GM19328 (cell line): Measurements from ENCODE around the gene PIAS1.
"Not testable (repeated sequence)": the region's sequence is repeated elsewhere in the genome, so short reads cannot be mapped to it uniquely, and the experiment has no call there.

ENCODE experiments used
- ATAC-seq: cut with Tn5 transposase; IDR thresholded peaks from one replicate; pipeline ENCODE4 v1.9.1; 2021; ENCODE audit warnings: mild to moderate bottlenecking, moderate library complexity; ENCODE audit not compliant: unreplicated experiment

Gene PIAS1

GRCh38 chr15:68034081-68034480 lies 20.0 kb upstream of the PIAS1 start:
- ATAC-seq = no peak

GRCh38 chr15:68034719-68035293 lies 19.3 kb upstream of the PIAS1 start:
- ATAC-seq = no peak

- no peak for ATAC-seq
Measured at GRCh38 chr15:68038246-68038645, 15.9 kb upstream of the PIAS1 start.

- no peak for ATAC-seq
Measured at GRCh38 chr15:68040144-68040543, 14.0 kb upstream of the PIAS1 start.

GRCh38 chr15:68042156-68042854 lies 11.8 kb upstream of the PIAS1 start:
- ATAC-seq = no peak

GRCh38 chr15:68042855-68043222 lies 11.3 kb upstream of the PIAS1 start:
- ATAC-seq = no peak

GRCh38 chr15:68045289-68046265 lies 8.5 kb upstream of the PIAS1 start:
- no peak for ATAC-seq

GRCh38 chr15:68047826-68048225 lies 6.3 kb upstream of the PIAS1 start:
- ATAC-seq = no peak

GRCh38 chr15:68051109-68051508 lies 3.0 kb upstream of the PIAS1 start:
- no peak for ATAC-seq

GRCh38 chr15:68051907-68052306 lies 2.2 kb upstream of the PIAS1 start:
- ATAC-seq = no peak

GRCh38 chr15:68052431-68052830 lies 1.7 kb upstream of the PIAS1 start:
- ATAC-seq = no peak

GRCh38 chr15:68053001-68053400 lies 1.1 kb upstream of the PIAS1 start:
- no peak for ATAC-seq

- no peak for ATAC-seq
Measured at GRCh38 chr15:68054628-68055223, 611 bp downstream of the PIAS1 start.

- no peak for ATAC-seq
Measured at GRCh38 chr15:68055224-68055705, 1.1 kb downstream of the PIAS1 start.

- no peak for ATAC-seq
Measured at GRCh38 chr15:68056097-68056865, 2.2 kb downstream of the PIAS1 start.

GRCh38 chr15:68057034-68057433 lies 2.9 kb downstream of the PIAS1 start:
- ATAC-seq = no peak

GRCh38 chr15:68057758-68058157 lies 3.6 kb downstream of the PIAS1 start:
- no peak for ATAC-seq

- ATAC-seq = not testable (repeated sequence)
Measured at GRCh38 chr15:68058970-68059369, 4.9 kb downstream of the PIAS1 start.

- no peak for ATAC-seq
Measured at GRCh38 chr15:68059630-68060029, 5.5 kb downstream of the PIAS1 start.

- ATAC-seq = no peak
Measured at GRCh38 chr15:68061171-68061570, 7.1 kb downstream of the PIAS1 start.
